DOHH2 (cell line): ENCODE results near the gene PLEKHG5.

ENCODE experiments used
- H3F3A ChIP-seq: fragments of 200-600 bp; sonication (generic), shearing (Covaris generic); 2 replicates; pipeline ENCODE4 v1.6.0; 2016; ENCODE audit warnings: antibody characterized with exemption, mild to moderate bottlenecking; ENCODE audit not compliant: control insufficient read depth, insufficient read depth
- H3K27ac ChIP-seq: fragments of 200-600 bp; sonication (generic); 2 replicates; pipeline ENCODE4 v1.5.1; 2014; ENCODE audit warnings: low read depth, mild to moderate bottlenecking, low read length, moderate library complexity
- H3K27me3 ChIP-seq: fragments of 200-600 bp; sonication (generic); 2 replicates; pipeline ENCODE4 v1.6.1; 2014; ENCODE audit warnings: mild to moderate bottlenecking, low read length, mixed read lengths; ENCODE audit not compliant: control insufficient read depth
- H3K36me3 ChIP-seq: fragments of 200-600 bp; sonication (generic); 2 replicates; pipeline ENCODE4 v1.6.1; 2014; ENCODE audit warnings: mild to moderate bottlenecking, low read length, moderate library complexity, mixed read lengths; ENCODE audit not compliant: control insufficient read depth
- H3K4me1 ChIP-seq: fragments of 200-600 bp; sonication (generic); 2 replicates; pipeline ENCODE4 v1.6.1; 2014; ENCODE audit warnings: mild to moderate bottlenecking, low read length, mixed read lengths; ENCODE audit not compliant: control insufficient read depth
- H3K4me2 ChIP-seq: fragments of 200-600 bp; sonication (generic); 2 replicates; pipeline ENCODE4 v1.6.0; 2014; ENCODE audit warnings: mild to moderate bottlenecking, low read length, moderate library complexity
- H3K4me3 ChIP-seq: fragments of 200-600 bp; sonication (generic); 2 replicates; pipeline ENCODE4 v1.5.1; 2014; ENCODE audit warnings: mild to moderate bottlenecking, low read length, mixed read lengths
- H3K79me2 ChIP-seq: fragments of 200-600 bp; sonication (generic); 2 replicates; pipeline ENCODE4 v1.6.1; 2014; ENCODE audit warnings: mild to moderate bottlenecking, low read length, mixed read lengths; ENCODE audit not compliant: control insufficient read depth
- H3K9me2 ChIP-seq: fragments of 200-600 bp; sonication (generic); replicated peaks from 2 replicates; pipeline ENCODE4 v1.6.1; 2014; ENCODE audit warnings: mild to moderate bottlenecking, low read length, mixed read lengths; ENCODE audit not compliant: control insufficient read depth
- H3K9me3 ChIP-seq: fragments of 200-600 bp; sonication (generic); 2 replicates; pipeline ENCODE4 v1.6.1; 2014; ENCODE audit warnings: antibody characterized with exemption, low read length, mixed read lengths; ENCODE audit not compliant: control insufficient read depth, insufficient read depth
- H4K20me1 ChIP-seq: fragments of 200-600 bp; sonication (generic); 2 replicates; pipeline ENCODE4 v1.6.0; 2014; ENCODE audit warnings: low read depth, mild to moderate bottlenecking, antibody characterized with exemption, low read length, moderate library complexity; ENCODE audit not compliant: control insufficient read depth, insufficient read depth
- CTCF ChIP-seq: fragments of 200-600 bp; sonication (generic); IDR thresholded peaks from one replicate; pipeline ENCODE4 v1.5.1; 2014; ENCODE audit warnings: antibody characterized with exemption, mild to moderate bottlenecking, low read depth, low read length; ENCODE audit not compliant: poor library complexity, severe bottlenecking
- EZH2phosphoT487 ChIP-seq: fragments of 200-600 bp; sonication (generic); IDR thresholded peaks from 2 replicates; pipeline ENCODE4 v1.6.1; 2017; ENCODE audit warnings: borderline replicate concordance, mild to moderate bottlenecking, antibody characterized with exemption, low read length, moderate library complexity, mixed read lengths

Gene PLEKHG5

GRCh38 chr1:6498576-6499111 is 7.2 kb upstream of the PLEKHG5 start:
- Histone ChIP-seq H3K4me1 (peaks cover 6% of the 10 kb centered on the region; the same call in 1 of the 2 replicates), H3K79me2 (no peaks in the 10 kb centered on the region), H3K27me3 (peaks cover 22% of the 10 kb centered on the region), H3K4me3 (no peak overlapping the region), H3K27ac (no peak overlapping the region), H3F3A (no peaks in the 10 kb centered on the region), H3K4me2 (no peak overlapping the region), H3K9me2 (no peaks in the 10 kb centered on the region), H3K36me3 (no peaks in the 10 kb centered on the region), H4K20me1 (no peaks in the 10 kb centered on the region), H3K9me3 (no peaks in the 10 kb centered on the region)
- TF ChIP-seq EZH2phosphoT487 (no peak), CTCF (no peak)

- H3K4me3 ChIP-seq: peak overlapping the region; percentile 73
- TF ChIP-seq CTCF: no peak
- no peak for TF ChIP-seq EZH2phosphoT487
- no peaks in the 10 kb centered on the region for H3K9me2 ChIP-seq
- no peaks in the 10 kb centered on the region for H3K79me2 ChIP-seq
- H3F3A ChIP-seq: peaks cover 4% of the 10 kb centered on the region; the same call in 1 of the 2 replicates
- H3K9me3 ChIP-seq: no peaks in the 10 kb centered on the region
- H3K27me3 ChIP-seq: peaks cover 22% of the 10 kb centered on the region
- H3K27ac ChIP-seq: no peak overlapping the region
- H3K4me2 ChIP-seq: peak overlapping the region; percentile 89
- H4K20me1 ChIP-seq: no peaks in the 10 kb centered on the region
- no peaks in the 10 kb centered on the region for H3K36me3 ChIP-seq
- peaks cover 6% of the 10 kb centered on the region; the same call in 1 of the 2 replicates for H3K4me1 ChIP-seq
Measured at GRCh38 chr1:6497867-6498575, 6.6 kb upstream of the PLEKHG5 start.

GRCh38 chr1:6497215-6497866 is 5.9 kb upstream of the PLEKHG5 start:
- Histone ChIP-seq H4K20me1 (no peaks in the 10 kb centered on the region), H3K79me2 (no peaks in the 10 kb centered on the region), H3K9me3 (no peaks in the 10 kb centered on the region), H3F3A (peaks cover 4% of the 10 kb centered on the region; the same call in 1 of the 2 replicates), H3K4me2 (peak overlapping the region; percentile 89), H3K9me2 (no peaks in the 10 kb centered on the region), H3K27ac (no peak overlapping the region), H3K36me3 (no peaks in the 10 kb centered on the region), H3K27me3 (peaks cover 22% of the 10 kb centered on the region), H3K4me3 (peak overlapping the region; percentile 73), H3K4me1 (peaks cover 6% of the 10 kb centered on the region; the same call in 1 of the 2 replicates)
- TF ChIP-seq EZH2phosphoT487 (no peak), CTCF (no peak)
